GM19468 (cell line): ENCODE results near the gene GABPB2.

Experiments
- ATAC-seq: cut with Tn5 transposase; IDR thresholded peaks from one replicate; pipeline ENCODE4 v1.9.1; 2021; ENCODE audit warnings: mild to moderate bottlenecking, moderate library complexity, moderate number of reproducible peaks; ENCODE audit not compliant: unreplicated experiment; ENCODE audit errors: extremely low read depth

GABPB2 gene

GRCh38 chr1:151157067-151157531 is 86.5 kb downstream of the GABPB2 start:
- ATAC-seq: no peak

GRCh38 chr1:151158326-151158725 is 87.8 kb downstream of the GABPB2 start:
- ATAC-seq: no peak

- no peak for ATAC-seq
Measured at GRCh38 chr1:151158751-151159251, 88.2 kb downstream of the GABPB2 start.

GRCh38 chr1:151159373-151159772 is 88.8 kb downstream of the GABPB2 start:
- ATAC-seq: no peak

GRCh38 chr1:151164732-151165280 is 94.2 kb downstream of the GABPB2 start:
- ATAC-seq: no peak

- no peak for ATAC-seq
Measured at GRCh38 chr1:151165281-151165737, 94.7 kb downstream of the GABPB2 start.

GRCh38 chr1:151165738-151166504 is 95.4 kb downstream of the GABPB2 start, which contains the start of the genes LYSMD1 and SCNM1:
TSS of gene LYSMD1 (minus strand) at chr1:151165902. CDS start at chr1:151165258, 644 bp downstream.
TSS of gene SCNM1 (plus strand) at chr1:151166144. CDS start at chr1:151166153, 9 bp downstream.
- peak; percentile 68 for ATAC-seq

- no peak for ATAC-seq
Measured at GRCh38 chr1:151166505-151166956, 96.0 kb downstream of the GABPB2 start.

GRCh38 chr1:151167116-151167515 is 96.6 kb downstream of the GABPB2 start:
- no peak for ATAC-seq

GRCh38 chr1:151171190-151171589 is 100.6 kb downstream of the GABPB2 start:
- ATAC-seq: no peak
